HepG2 (cell line): ENCODE data around the gene UBE2D4. TPM values are rescaled to one million over a fixed set of nuclear protein-coding genes. Genes with fewer than 3 reads are reported as not detected.

Source experiments
- CEBPB ChIP-seq: IDR thresholded peaks from 2 replicates; pipeline ENCODE4 v1.6.1; 2011; ENCODE audit warnings: low read depth, low read length, improper control_type of control experiment, borderline replicate concordance
- CREM ChIP-seq, 2 experiments: sonication (generic) in 1 of 2; formaldehyde crosslinking in 1 of 2; IDR thresholded peaks; 2 replicates each; pipeline versions ENCODE4 v1.4.0 to v1.6.1; 2016 to 2020; ENCODE audit warnings: antibody characterized with exemption in 1 of 2, mild to moderate bottlenecking in 1 of 2, missing genetic modification reagents in 1 of 2
- FLYWCH1 ChIP-seq: sonication (generic); formaldehyde crosslinking; IDR thresholded peaks from 2 replicates; pipeline ENCODE4 v1.8.1; 2023; ENCODE audit warnings: mild to moderate bottlenecking, missing genetic modification reagents
- GTF2F1 ChIP-seq: fragments of 150-350 bp; IDR thresholded peaks from 2 replicates; pipeline ENCODE4 v1.6.1; 2014; ENCODE audit warnings: low read length
- THAP11 ChIP-seq: IDR thresholded peaks from 2 replicates; pipeline ENCODE4 v1.6.1; 2016; ENCODE audit warnings: missing biosample characterization, missing genetic modification reagents
- TRIM24 ChIP-seq: sonication (generic); formaldehyde crosslinking; IDR thresholded peaks from 2 replicates; pipeline ENCODE4 v1.8.0; 2022; ENCODE audit warnings: mild to moderate bottlenecking, missing genetic modification reagents
- ZNF430 ChIP-seq: sonication (generic); formaldehyde crosslinking; IDR thresholded peaks from 2 replicates; pipeline ENCODE4 v1.9.0; 2021; ENCODE audit warnings: mild to moderate bottlenecking, missing genetic modification reagents
- ZNF607 ChIP-seq: sonication (generic); formaldehyde crosslinking; IDR thresholded peaks from 2 replicates; pipeline ENCODE4 v1.5.1; 2020; ENCODE audit warnings: missing genetic modification reagents, mild to moderate bottlenecking, borderline replicate concordance
- ZNF737 ChIP-seq: sonication (generic); formaldehyde crosslinking; IDR thresholded peaks from 2 replicates; pipeline ENCODE4 v1.5.0; 2020; ENCODE audit warnings: missing genetic modification reagents, mild to moderate bottlenecking, borderline replicate concordance
- polyA plus RNA-seq, 8 experiments: library from polyadenylated mRNA; depleted of rRNA in 3 of 8; stranded (reverse) in 7 of 8; unstranded in 1 of 8; fragments of >200 nt; fragmentation: Illumina TruSeq in 4 of 8; extraction: Trizol in 4 of 8; gene quantifications; 2 replicates each; pipeline versions ENCODE4 v1.2.1 to v1.2.3, GENCODE V29; 2011 to 2016; ENCODE audit warnings: low read depth in 4 of 8, missing spikeins in 1 of 8, mixed read lengths in 1 of 8; ENCODE audit not compliant: insufficient read depth in 1 of 8
- total RNA-seq, 5 experiments: library from RNA; depleted of rRNA; stranded (reverse); fragments of >200 nt; fragmentation: Illumina TruSeq; extraction: Trizol; gene quantifications; 2 replicates each; pipeline ENCODE4 v1.2.3, GENCODE V29; 2016; ENCODE audit warnings: low read depth in 1 of 5
- TF ChIP-seq, protein P1 (sequence below): sonication (generic); formaldehyde crosslinking; IDR thresholded peaks from 2 replicates; pipeline ENCODE4 v1.4.0; 2020; ENCODE audit warnings: missing genetic modification reagents, borderline replicate concordance
- TF ChIP-seq, protein P2 (sequence below): sonication (generic); formaldehyde crosslinking; IDR thresholded peaks from 2 replicates; pipeline ENCODE4 v1.4.0; 2020; ENCODE audit warnings: mild to moderate bottlenecking, missing genetic modification reagents, borderline replicate concordance
- TF ChIP-seq, protein P3 (sequence below): sonication (generic); formaldehyde crosslinking; conservative IDR thresholded peaks from 2 replicates; pipeline ENCODE4 v1.4.0; 2020; ENCODE audit warnings: missing genetic modification reagents
- TF ChIP-seq, protein P4 (sequence below): sonication (generic); formaldehyde crosslinking; IDR thresholded peaks from 2 replicates; pipeline ENCODE4 v1.4.0; 2020; ENCODE audit warnings: missing genetic modification reagents, borderline replicate concordance

UBE2D4 gene
- total and polyA plus RNA-seq, 2 of the 13 experiments (the other 11 are each of a cell fraction or from before 2014, with no cell fraction given) = 9.9 to 16.0 TPM

DNA sequence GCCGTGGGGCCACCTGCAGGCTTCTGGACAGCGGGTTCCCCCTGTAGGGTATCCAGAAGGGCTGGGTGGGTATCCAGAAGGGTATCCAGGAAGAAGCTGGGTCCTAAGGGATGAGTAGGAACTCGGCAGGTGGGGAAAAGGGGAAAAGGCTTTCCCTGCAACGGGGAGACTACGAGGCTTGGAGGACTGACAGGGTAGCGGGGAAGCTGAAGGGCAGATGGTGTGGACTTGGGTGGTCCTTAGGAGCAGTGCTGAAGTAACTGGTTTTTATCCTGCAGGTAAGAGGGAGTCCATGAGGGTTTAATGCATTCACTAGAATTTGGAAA lies 525 bp downstream of the UBE2D4 start (continued):
- TF ChIP-seq, protein P1, sequence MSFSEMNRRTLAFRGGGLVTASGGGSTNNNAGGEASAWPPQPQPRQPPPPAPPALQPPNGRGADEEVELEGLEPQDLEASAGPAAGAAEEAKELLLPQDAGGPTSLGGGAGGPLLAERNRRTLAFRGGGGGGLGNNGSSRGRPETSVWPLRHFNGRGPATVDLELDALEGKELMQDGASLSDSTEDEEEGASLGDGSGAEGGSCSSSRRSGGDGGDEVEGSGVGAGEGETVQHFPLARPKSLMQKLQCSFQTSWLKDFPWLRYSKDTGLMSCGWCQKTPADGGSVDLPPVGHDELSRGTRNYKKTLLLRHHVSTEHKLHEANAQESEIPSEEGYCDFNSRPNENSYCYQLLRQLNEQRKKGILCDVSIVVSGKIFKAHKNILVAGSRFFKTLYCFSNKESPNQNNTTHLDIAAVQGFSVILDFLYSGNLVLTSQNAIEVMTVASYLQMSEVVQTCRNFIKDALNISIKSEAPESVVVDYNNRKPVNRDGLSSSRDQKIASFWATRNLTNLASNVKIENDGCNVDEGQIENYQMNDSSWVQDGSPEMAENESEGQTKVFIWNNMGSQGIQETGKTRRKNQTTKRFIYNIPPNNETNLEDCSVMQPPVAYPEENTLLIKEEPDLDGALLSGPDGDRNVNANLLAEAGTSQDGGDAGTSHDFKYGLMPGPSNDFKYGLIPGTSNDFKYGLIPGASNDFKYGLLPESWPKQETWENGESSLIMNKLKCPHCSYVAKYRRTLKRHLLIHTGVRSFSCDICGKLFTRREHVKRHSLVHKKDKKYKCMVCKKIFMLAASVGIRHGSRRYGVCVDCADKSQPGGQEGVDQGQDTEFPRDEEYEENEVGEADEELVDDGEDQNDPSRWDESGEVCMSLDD = no peak
- no peak for TF ChIP-seq CEBPB
- no peak for TF ChIP-seq FLYWCH1 (CRISPR knock-in tag)
- TF ChIP-seq TRIM24 (CRISPR knock-in tag) = no peak
- TF ChIP-seq ZNF607 (CRISPR knock-in tag) = no peak
- TF ChIP-seq ZNF737 (CRISPR knock-in tag) = no peak
- no peak for TF ChIP-seq GTF2F1
- TF ChIP-seq, protein P2, sequence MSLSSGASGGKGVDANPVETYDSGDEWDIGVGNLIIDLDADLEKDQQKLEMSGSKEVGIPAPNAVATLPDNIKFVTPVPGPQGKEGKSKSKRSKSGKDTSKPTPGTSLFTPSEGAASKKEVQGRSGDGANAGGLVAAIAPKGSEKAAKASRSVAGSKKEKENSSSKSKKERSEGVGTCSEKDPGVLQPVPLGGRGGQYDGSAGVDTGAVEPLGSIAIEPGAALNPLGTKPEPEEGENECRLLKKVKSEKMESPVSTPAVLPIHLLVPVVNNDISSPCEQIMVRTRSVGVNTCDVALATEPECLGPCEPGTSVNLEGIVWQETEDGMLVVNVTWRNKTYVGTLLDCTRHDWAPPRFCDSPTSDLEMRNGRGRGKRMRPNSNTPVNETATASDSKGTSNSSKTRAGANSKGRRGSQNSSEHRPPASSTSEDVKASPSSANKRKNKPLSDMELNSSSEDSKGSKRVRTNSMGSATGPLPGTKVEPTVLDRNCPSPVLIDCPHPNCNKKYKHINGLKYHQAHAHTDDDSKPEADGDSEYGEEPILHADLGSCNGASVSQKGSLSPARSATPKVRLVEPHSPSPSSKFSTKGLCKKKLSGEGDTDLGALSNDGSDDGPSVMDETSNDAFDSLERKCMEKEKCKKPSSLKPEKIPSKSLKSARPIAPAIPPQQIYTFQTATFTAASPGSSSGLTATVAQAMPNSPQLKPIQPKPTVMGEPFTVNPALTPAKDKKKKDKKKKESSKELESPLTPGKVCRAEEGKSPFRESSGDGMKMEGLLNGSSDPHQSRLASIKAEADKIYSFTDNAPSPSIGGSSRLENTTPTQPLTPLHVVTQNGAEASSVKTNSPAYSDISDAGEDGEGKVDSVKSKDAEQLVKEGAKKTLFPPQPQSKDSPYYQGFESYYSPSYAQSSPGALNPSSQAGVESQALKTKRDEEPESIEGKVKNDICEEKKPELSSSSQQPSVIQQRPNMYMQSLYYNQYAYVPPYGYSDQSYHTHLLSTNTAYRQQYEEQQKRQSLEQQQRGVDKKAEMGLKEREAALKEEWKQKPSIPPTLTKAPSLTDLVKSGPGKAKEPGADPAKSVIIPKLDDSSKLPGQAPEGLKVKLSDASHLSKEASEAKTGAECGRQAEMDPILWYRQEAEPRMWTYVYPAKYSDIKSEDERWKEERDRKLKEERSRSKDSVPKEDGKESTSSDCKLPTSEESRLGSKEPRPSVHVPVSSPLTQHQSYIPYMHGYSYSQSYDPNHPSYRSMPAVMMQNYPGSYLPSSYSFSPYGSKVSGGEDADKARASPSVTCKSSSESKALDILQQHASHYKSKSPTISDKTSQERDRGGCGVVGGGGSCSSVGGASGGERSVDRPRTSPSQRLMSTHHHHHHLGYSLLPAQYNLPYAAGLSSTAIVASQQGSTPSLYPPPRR (CRISPR knock-in tag) = no peak; the same call in 1 of the 2 replicates
- TF ChIP-seq, protein P3, sequence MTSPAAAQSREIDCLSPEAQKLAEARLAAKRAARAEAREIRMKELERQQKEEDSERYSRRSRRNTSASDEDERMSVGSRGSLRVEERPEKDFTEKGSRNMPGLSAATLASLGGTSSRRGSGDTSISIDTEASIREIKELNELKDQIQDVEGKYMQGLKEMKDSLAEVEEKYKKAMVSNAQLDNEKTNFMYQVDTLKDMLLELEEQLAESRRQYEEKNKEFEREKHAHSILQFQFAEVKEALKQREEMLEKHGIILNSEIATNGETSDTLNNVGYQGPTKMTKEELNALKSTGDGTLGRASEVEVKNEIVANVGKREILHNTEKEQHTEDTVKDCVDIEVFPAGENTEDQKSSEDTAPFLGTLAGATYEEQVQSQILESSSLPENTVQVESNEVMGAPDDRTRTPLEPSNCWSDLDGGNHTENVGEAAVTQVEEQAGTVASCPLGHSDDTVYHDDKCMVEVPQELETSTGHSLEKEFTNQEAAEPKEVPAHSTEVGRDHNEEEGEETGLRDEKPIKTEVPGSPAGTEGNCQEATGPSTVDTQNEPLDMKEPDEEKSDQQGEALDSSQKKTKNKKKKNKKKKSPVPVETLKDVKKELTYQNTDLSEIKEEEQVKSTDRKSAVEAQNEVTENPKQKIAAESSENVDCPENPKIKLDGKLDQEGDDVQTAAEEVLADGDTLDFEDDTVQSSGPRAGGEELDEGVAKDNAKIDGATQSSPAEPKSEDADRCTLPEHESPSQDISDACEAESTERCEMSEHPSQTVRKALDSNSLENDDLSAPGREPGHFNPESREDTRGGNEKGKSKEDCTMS (CRISPR knock-in tag) = no peak
- no peak for TF ChIP-seq THAP11 (CRISPR knock-in tag)
- no peak for TF ChIP-seq ZNF430 (CRISPR knock-in tag)
- no peak for TF ChIP-seq CREM (IDR thresholded peaks at IDR 0.05)
- TF ChIP-seq CREM (CRISPR knock-in tag; IDR thresholded peaks at IDR 0.05) = no peak
- TF ChIP-seq, protein P4, sequence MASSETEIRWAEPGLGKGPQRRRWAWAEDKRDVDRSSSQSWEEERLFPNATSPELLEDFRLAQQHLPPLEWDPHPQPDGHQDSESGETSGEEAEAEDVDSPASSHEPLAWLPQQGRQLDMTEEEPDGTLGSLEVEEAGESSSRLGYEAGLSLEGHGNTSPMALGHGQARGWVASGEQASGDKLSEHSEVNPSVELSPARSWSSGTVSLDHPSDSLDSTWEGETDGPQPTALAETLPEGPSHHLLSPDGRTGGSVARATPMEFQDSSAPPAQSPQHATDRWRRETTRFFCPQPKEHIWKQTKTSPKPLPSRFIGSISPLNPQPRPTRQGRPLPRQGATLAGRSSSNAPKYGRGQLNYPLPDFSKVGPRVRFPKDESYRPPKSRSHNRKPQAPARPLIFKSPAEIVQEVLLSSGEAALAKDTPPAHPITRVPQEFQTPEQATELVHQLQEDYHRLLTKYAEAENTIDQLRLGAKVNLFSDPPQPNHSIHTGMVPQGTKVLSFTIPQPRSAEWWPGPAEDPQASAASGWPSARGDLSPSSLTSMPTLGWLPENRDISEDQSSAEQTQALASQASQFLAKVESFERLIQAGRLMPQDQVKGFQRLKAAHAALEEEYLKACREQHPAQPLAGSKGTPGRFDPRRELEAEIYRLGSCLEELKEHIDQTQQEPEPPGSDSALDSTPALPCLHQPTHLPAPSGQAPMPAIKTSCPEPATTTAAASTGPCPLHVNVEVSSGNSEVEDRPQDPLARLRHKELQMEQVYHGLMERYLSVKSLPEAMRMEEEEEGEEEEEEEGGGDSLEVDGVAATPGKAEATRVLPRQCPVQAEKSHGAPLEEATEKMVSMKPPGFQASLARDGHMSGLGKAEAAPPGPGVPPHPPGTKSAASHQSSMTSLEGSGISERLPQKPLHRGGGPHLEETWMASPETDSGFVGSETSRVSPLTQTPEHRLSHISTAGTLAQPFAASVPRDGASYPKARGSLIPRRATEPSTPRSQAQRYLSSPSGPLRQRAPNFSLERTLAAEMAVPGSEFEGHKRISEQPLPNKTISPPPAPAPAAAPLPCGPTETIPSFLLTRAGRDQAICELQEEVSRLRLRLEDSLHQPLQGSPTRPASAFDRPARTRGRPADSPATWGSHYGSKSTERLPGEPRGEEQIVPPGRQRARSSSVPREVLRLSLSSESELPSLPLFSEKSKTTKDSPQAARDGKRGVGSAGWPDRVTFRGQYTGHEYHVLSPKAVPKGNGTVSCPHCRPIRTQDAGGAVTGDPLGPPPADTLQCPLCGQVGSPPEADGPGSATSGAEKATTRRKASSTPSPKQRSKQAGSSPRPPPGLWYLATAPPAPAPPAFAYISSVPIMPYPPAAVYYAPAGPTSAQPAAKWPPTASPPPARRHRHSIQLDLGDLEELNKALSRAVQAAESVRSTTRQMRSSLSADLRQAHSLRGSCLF (CRISPR knock-in tag) = no peak
